Epithelial cell of proximal tubule (primary cell): Measurements from ENCODE around the gene FAM177B. TPM values are rescaled to one million over a fixed set of nuclear protein-coding genes. Genes with fewer than 3 reads are reported as not detected.

Experiments
- DNase-seq: peaks from one replicate; pipeline ENCODE4 v3.0.0-alpha.2; 2011; ENCODE audit warnings: low read depth
- H3K4me3 ChIP-seq: 2 replicates; pipeline ENCODE4 v1.5.1; 2011; ENCODE audit warnings: low read depth, mild to moderate bottlenecking, low read length
- CTCF ChIP-seq: conservative IDR thresholded peaks from 2 replicates; pipeline ENCODE4 v1.5.1; 2012; ENCODE audit warnings: low read depth, mild to moderate bottlenecking, low read length
- total RNA-seq: library from RNA; depleted of rRNA; stranded (reverse); fragments of >200 nt; gene quantifications from 2 replicates; pipeline ENCODE4 v1.2.3, GENCODE V29; 2015

FAM177B gene
- total RNA-seq, 1 donor from 2014 or later: not detected

DNA sequence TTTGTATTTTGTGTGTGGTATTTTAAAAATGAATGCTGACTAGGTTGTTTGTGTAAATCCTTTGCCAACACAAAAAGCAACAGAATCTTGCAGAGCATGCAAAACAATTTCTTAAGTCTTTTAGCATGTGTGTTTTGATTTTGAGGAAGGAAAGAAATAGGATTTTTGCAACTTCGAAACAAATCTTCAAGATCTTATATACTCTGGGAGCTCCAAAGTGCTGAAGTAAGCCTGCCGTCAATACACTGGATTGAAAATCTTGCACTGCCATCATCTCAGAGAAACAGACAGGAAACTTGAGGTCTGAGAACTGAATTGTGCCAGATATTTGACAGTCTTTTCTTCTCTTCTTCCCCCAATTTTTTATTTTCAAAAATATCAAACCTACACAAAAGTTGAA lies 48.5 kb downstream of the FAM177B start:
- DNase-seq: no peak
- no peak for TF ChIP-seq CTCF
- no peak overlapping the region for H3K4me3 ChIP-seq

- no peak for TF ChIP-seq CTCF
- H3K4me3 ChIP-seq: no peak overlapping the region
- DNase-seq: no peak
These were observed 49.1 kb downstream of the FAM177B start for GRCh38 chr1:222786121-222786520.

GRCh38 chr1:222787729-222788128 lies 50.7 kb downstream of the FAM177B start:
- no peak overlapping the region for H3K4me3 ChIP-seq
- no peak for TF ChIP-seq CTCF
- DNase-seq: no peak

DNA sequence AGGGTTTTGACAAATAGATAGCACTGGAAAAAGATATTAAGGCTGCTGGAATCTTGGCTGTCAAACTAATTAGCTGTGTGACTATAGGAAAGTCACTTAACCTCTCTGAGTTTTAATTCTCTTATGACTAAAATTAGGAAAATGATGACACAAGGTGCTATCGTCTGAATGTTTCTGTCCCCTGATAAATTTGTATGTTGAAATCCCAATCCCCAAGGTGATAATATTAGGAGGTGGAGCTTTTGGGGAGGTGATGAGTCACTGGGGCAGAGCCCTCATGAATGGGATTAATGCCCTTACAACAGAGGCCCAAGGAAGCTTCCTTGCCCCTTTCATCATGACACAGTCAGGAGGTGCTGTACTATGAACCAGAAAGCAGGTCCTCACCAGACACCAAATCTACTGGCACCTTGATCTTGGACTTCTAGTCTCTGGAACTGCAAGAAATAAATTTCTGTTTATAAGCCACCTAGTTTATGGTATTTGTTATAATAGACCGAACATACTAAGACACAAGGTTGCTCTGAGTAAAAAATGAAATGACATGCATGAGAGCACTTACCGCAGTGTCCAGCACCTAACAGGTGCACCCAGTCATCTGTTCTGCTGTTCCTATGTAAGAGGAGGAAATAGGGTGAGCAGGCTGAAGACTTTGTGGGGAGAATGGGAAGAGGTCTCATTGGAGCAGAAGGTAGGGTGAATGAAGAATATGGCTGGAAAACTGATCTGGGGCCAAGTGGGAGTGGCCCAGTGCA lies 51.6 kb downstream of the FAM177B start:
- no peak for TF ChIP-seq CTCF
- no peak for DNase-seq
- H3K4me3 ChIP-seq: no peak overlapping the region

DNA sequence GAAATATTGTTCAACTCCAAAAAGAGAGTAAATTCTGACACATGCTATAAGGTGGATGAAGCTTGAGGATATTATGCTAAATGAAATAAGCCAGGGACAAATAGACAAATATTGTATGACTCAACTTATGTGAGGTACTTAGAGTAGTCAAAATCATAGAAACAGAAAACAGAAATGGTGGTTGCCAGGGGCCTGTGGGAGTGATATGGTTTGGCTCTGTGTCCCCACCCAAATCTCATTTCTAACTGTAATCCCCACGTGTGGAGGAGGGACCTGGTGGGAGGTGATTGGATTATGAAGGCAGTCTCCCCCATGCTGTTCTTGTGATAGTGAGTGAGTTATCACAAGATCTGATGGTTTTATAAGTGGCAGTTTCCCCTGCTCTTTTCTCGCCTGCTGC lies 53.1 kb downstream of the FAM177B start:
- no peak for DNase-seq
- TF ChIP-seq CTCF: no peak
- no peak overlapping the region for H3K4me3 ChIP-seq

DNA sequence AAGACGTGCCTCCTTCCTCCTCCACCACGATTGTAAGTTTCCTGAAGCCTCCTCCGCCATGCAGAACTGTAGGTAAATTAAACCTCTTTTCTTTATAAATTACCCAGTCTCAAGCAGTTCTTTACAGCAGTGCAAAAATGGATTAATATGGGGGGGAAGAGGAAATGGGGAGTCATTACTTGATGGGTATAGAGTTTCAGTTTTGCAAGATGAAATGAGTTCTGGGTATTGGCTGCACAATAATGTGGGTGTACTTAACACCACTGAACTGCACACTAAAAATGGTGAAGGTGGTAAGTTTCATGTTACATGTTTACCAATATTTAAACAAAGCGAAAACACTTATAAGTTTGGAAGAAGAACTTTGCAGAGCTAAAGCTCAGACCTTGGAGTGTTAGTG lies 53.5 kb downstream of the FAM177B start:
- no peak for DNase-seq
- no peak for TF ChIP-seq CTCF
- H3K4me3 ChIP-seq: no peak overlapping the region
